HG03571 (cell line): ENCODE results near the gene DCST2.

Source experiments
- ATAC-seq: cut with Tn5 transposase; IDR thresholded peaks from one replicate; pipeline ENCODE4 v1.9.1; 2021; ENCODE audit not compliant: unreplicated experiment

DCST2 gene

GRCh38 chr1:155033524-155033923, at the start of gene DCST2, which contains the start of gene DCST1:
DCST2 (minus strand) TSS chr1:155033781; CDS start chr1:155033701, 80 bp downstream.
DCST1 (plus strand) TSS chr1:155033824; CDS start chr1:155034037, 213 bp downstream.
- ATAC-seq, result no peak

- no peak for ATAC-seq
Measured at GRCh38 chr1:155083052-155083541, 49.5 kb upstream of the DCST2 start.

- ATAC-seq, result no peak
Measured at GRCh38 chr1:155082301-155083051, 48.9 kb upstream of the DCST2 start.

GRCh38 chr1:155081472-155082300, 48.1 kb upstream of the DCST2 start:
- no peak for ATAC-seq

- no peak for ATAC-seq
Measured at GRCh38 chr1:155080312-155081228, 47.0 kb upstream of the DCST2 start.

- no peak for ATAC-seq
Measured at GRCh38 chr1:155079487-155080311, 46.1 kb upstream of the DCST2 start.

- no peak for ATAC-seq
Measured at GRCh38 chr1:155079210-155079486, 45.6 kb upstream of the DCST2 start.

- ATAC-seq, result no peak
Measured at GRCh38 chr1:155078469-155079209, 45.1 kb upstream of the DCST2 start, which contains the start of gene EFNA3. EFNA3 (plus strand) TSS chr1:155078837; CDS start chr1:155078942, 105 bp downstream.

GRCh38 chr1:155077758-155078445, 44.3 kb upstream of the DCST2 start:
- ATAC-seq, result no peak

GRCh38 chr1:155077346-155077745, 43.8 kb upstream of the DCST2 start:
- ATAC-seq, result no peak

GRCh38 chr1:155076371-155076770, 42.8 kb upstream of the DCST2 start:
- no peak for ATAC-seq

- ATAC-seq, result no peak
Measured at GRCh38 chr1:155075535-155075934, 42.0 kb upstream of the DCST2 start.

GRCh38 chr1:155073377-155074242, 40.0 kb upstream of the DCST2 start:
- ATAC-seq, result no peak

- ATAC-seq, result no peak
Measured at GRCh38 chr1:155072531-155073289, 39.1 kb upstream of the DCST2 start.

- no peak for ATAC-seq
Measured at GRCh38 chr1:155071701-155072100, 38.1 kb upstream of the DCST2 start.

GRCh38 chr1:155070721-155071569, 37.4 kb upstream of the DCST2 start:
- ATAC-seq, result no peak
